ENCODE measurements around the gene ELK1.
"Not testable (repeated sequence)": the region's sequence is repeated elsewhere in the genome, so short reads cannot be mapped to it uniquely, and the experiment has no call there.

The ELK1 gene

GRCh38 chrX:47611489-47611888 lies 38.9 kb downstream of the ELK1 start:
- no peak for DNase-seq (ENCODE audit: low read depth in 2 of 2)

DNA sequence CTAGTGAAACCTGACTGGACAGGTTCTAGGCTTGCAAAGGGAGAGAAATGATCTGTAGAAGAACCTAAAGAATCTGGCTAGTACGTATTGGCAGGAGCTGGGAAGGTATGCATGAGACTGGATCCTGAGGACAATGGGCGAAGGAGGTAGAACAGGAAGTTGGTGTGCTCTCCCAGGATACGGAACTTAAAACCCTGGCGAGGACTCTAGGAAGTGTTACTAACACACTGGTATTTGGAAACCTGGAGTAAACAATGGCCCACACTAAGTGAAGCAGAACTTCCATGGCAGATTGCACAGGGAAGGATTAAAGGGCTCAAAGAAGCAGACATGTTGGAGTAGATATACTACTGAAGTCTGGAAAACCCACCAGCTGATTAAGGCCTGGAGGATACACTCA lies 39.9 kb downstream of the ELK1 start:
- DNase-seq (ENCODE audit: low read depth in 2 of 2), result no peak

DNA sequence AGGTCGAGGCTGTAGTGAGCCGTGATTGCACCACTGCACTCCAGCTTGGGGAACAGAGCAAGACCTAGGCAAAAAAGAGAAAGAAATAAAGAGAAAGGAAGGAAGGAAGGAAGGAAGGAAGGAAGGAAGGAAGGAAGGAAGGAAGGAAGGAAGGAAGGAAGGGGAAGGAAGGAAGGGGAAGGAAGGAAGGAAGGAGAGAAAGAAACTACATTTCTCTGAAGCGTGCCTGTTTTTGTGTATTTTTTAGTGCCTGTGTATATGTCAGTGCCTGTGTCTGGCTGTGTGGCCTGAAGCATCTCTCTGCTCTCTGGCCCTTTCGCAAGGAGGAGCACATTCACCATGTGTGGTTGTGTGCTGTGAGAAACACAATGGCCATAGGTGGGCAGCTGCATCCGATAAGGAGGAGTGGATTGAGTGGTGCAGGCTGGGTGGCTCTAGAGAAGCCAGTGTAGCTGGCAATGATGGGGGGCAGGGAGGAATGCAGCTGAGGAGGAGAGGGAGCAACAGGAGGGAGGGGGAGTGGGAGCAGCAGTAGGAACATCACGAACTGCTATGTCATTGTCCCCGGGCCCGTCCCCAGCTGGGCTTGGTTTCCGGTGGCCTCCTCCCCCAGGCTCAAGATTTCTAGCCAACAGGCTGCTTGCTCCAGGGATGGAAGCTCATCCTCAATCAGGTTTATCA lies 42.1 kb downstream of the ELK1 start:
- DNase-seq (ENCODE audit: low read depth in 2 of 2), result no peak

DNA sequence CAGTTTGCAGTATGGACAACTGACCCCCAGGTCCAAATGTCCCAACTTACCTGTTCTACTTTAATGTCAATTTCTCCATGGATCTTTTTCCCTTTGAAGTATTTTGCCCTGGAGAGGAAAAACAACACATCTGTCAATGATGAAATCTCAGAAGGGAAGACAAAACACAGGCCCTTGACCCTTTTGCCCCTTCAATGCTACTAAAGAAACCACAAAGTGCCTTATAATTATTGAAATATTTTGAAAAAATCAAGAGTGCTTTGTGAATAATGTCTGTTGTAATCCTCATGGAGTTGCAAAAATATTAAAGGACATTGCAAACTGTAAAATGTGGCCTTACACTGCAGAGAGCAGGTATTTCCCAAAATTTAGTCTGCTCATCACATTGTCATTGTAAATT lies 43.3 kb downstream of the ELK1 start:
- DNase-seq (ENCODE audit: low read depth in 2 of 2), result no peak

GRCh38 chrX:47605024-47605423 lies 45.3 kb downstream of the ELK1 start:
- DNase-seq (ENCODE audit: low read depth in 2 of 2), result no peak

- DNase-seq (ENCODE audit: low read depth in 2 of 2), result not testable (repeated sequence)
Measured at GRCh38 chrX:47603125-47603524, 47.2 kb downstream of the ELK1 start.

- DNase-seq (ENCODE audit: low read depth in 2 of 2), result no peak
Measured at GRCh38 chrX:47597222-47597621, 53.1 kb downstream of the ELK1 start.

- DNase-seq (ENCODE audit: low read depth in 2 of 2), result no peak
Measured at GRCh38 chrX:47596256-47596655, 54.1 kb downstream of the ELK1 start.

DNA sequence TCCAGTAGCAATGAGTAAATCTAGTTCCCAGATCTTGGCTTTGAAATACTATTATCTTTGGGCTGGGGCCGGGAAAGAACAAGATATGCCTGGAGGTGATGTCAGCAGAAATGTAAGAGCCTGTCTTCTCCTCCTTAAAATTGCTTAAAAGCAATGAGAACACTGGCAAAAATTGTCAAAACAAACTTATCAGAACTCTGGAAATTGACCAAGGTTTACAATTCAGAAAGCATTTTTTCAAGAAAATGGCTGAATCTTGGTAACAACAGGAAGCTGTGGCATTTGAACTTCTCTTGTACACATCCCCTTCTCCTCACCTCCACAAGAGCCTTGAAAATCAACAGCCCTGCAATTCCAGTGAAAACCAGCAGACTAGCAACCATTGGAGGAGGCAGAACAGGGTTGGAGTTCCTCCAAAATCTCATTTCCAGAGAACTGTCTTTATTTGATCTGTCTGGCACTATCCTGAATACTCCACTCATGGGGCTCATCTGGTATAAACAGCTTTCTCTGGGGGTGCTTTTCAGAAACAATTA lies 54.6 kb downstream of the ELK1 start:
- no peak for DNase-seq (ENCODE audit: low read depth in 2 of 2)

DNA sequence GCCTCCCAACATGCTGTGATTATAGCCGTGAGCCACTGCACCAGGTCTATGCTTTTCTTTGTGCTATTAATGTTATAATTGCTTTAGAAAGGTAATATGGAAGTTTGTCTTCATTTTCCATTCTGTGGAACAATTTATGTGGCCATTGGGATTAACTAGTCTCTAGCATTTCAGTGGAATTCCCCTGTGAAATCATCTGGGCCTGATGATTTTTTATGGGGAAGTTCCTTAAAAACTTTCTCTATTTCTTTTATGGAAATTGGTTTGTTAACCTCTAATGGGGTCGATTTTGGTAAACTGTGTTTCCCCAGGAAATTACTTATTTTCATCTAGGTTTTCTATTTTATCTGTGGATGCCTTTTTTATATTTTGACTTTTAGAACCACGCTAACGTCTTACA lies 56.8 kb downstream of the ELK1 start:
- DNase-seq (ENCODE audit: low read depth in 2 of 2), result no peak

DNA sequence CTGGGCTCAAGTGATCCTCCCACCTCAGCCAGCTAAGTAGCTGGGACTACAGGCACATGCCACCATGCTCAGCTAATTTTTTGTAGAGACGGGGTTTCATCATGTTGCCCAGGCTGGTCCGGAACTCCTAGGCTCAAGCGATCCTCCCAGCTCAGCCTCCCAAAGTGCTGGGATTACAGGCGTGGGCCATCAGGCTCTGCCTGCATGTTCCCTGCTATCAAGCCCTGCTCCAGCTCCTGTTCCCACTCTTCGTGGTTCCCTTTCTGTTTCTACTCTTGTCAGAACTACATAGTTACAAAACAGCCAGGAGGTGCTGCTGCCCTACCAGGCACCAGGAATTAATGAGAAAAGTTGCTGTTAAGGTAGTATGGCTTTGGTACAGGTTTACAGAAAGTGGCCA lies 59.4 kb downstream of the ELK1 start:
- no peak for DNase-seq (ENCODE audit: low read depth in 2 of 2)

DNA sequence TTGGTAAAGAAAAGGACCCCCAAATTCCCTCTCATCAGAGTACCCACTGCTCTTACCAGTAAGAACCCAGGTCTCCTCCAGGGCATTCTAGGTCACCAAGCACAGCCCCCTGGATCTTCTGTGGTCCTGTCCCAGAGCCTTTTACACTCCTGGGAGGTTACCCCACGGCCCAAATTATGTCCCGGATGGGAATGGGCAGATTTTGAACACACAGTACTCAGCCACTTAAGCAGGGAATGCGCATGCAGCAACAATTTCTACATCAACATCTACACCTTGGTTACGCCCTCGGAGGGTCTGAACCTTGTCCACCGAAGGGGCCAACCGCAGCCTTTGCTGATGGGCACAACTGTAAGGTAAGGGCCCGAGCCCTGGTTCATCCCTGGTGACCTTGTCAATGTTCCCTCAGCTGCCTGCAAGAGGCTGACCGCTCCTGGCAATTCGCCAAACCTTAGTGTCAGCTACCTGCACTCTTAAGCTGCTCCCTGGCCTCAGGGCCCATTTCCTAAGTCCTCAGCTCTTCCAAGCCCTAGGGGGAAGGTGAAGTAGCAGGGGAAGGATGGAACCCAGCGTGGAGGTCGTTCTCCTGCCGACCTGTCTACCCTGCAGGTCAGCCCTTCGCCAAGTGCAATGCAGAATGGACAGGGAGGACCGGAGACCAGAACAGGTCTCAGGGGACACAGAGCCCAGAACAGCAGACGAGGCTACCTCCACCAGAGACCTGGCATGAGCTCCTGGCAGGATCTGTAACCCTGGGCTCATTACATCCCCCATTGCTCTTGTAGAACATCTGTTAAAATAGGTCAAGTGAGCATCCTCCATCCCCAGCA lies 62.2 kb downstream of the ELK1 start:
- no peak for DNase-seq (ENCODE audit: low read depth in 2 of 2)

DNA sequence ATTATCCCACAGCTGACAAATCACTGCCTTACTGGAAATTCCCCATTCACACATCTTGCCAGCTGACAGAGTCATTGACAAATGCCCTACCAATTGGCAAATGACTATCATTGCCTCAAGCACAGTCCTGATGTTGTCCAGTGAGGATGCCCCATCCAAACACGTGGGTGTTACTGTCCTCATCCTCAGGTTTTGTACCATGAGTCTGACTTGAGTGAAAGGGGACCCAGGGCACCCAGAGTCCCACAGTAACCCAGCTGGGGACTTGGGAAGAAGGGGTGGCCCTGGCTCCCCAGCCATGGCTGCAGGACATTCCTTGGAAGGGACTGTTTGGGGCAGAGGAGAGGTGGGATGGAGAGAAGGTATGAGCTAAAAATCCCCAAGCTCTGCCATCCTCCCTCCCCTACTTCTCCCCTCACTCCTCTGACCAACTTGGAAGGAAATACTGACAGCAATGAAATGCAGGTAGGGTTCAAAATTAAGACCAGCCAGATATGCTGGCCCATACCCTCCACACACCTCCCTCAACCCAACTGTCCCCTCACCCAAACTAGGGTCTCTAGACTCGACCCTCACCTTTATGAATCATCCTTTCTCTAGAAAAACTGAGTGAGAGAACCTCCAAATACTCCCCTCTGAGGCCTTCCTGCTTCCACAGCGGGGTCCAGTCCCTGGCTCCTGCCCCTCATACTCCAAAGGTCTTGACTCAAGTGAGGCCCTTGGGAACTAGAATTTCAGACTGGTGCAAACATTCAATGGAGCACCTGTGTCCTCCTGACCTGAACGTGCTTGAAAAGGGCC lies 63.1 kb downstream of the ELK1 start:
- no peak for DNase-seq (ENCODE audit: low read depth in 2 of 2)

DNA sequence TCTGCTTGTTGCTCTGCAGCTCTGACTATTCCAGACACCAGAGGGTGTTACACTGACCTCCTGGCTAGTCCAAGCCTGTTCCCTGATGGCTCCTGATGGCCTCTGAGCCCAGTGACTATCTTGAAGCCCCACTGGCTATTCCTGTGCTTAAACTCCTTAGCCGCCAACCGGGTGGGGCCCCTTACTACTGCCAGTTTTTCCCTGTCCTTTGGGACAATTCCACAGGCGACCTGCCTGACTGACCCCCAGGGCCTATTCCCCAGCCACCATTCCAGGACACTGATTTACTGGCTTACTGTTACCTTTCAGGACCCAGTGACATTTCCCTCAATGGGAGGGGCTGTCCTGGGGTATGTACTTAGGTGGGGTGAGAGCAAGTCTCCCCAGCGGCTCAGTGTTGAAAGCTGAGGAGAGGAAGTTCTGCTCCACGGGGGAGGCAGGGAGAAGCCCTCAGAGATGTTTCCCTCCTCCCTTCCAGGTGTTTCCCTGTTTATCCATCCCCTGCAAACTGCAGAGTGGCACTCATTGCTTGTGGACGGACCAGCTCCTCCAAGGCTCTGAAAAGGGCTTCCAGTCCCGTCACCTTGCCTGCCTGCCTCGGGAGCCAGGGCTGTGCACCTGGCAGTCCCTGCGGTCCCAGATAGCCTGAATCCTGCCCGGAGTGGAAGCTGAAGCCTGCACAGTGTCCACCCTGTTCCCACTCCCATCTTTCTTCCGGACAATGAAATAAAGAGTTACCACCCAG lies 64.1 kb downstream of the ELK1 start:
- no peak for DNase-seq (ENCODE audit: low read depth in 2 of 2)

Data from stimulated activated CD8-positive, alpha-beta memory T cell treated with anti-CD3 and anti-CD28 coated beads, Interleukin-7, amount 100 ng/mL, for 4 hours (primary cell).